Stimulated activated naive CD8-positive, alpha-beta T cell treated with anti-CD3 and anti-CD28 coated beads, Interleukin-15, Interleukin-2, amounts not matched to agents 100 ng/mL and 50 ng/mL, for 24 hours (primary cell): ENCODE data around the gene PRM3.
"Not testable (repeated sequence)": the region's sequence is repeated elsewhere in the genome, so short reads cannot be mapped to it uniquely, and the experiment has no call there.

Experiments
- H3K27ac Mint-ChIP-seq: one replicate; pipeline ENCODE4 v1.8.0; 2021; ENCODE audit warnings: mild to moderate bottlenecking, mixed read lengths
- H3K27me3 Mint-ChIP-seq: one replicate; pipeline ENCODE4 v1.8.0; 2021; ENCODE audit warnings: mixed read lengths
- H3K36me3 Mint-ChIP-seq: one replicate; pipeline ENCODE4 v1.8.0; 2021; ENCODE audit warnings: low read depth, mixed read lengths
- H3K4me1 Mint-ChIP-seq: one replicate; pipeline ENCODE4 v1.8.0; 2021; ENCODE audit warnings: low read depth, mixed read lengths
- H3K4me3 Mint-ChIP-seq: one replicate; pipeline ENCODE4 v1.8.0; 2021; ENCODE audit warnings: mild to moderate bottlenecking, mixed read lengths
- H3K9me3 Mint-ChIP-seq: one replicate; pipeline ENCODE4 v1.8.0; 2021; ENCODE audit warnings: mixed read lengths

Gene PRM3

GRCh38 chr16:11309895-11310633 is 36.6 kb upstream of the PRM3 start:
- peak overlapping the region; percentile 79 for H3K27ac Mint-ChIP-seq

GRCh38 chr16:11308493-11309283 is 35.3 kb upstream of the PRM3 start:
- no peak overlapping the region for H3K27ac Mint-ChIP-seq
- no peaks in the 10 kb centered on the region for H3K36me3 Mint-ChIP-seq
- peaks cover 54% of the 10 kb centered on the region for H3K4me1 Mint-ChIP-seq

More at GRCh38 chr16:11309895-11310633, 36.6 kb upstream of the PRM3 start:
- Mint-ChIP-seq H3K4me3 (no peak overlapping the region), H3K27me3 (no peaks in the 10 kb centered on the region), H3K9me3 (no peaks in the 10 kb centered on the region), H3K4me1 (peaks cover 58% of the 10 kb centered on the region), H3K36me3 (no peaks in the 10 kb centered on the region)

GRCh38 chr16:11307639-11308492 is 34.4 kb upstream of the PRM3 start:
- Mint-ChIP-seq H3K4me3 (no peak overlapping the region), H3K9me3 (no peaks in the 10 kb centered on the region), H3K4me1 (peaks cover 46% of the 10 kb centered on the region), H3K27ac (no peak overlapping the region), H3K27me3 (no peaks in the 10 kb centered on the region), H3K36me3 (no peaks in the 10 kb centered on the region)

More at GRCh38 chr16:11308493-11309283, 35.3 kb upstream of the PRM3 start:
- H3K27me3 Mint-ChIP-seq, result no peaks in the 10 kb centered on the region
- H3K4me3 Mint-ChIP-seq, result no peak overlapping the region
- no peaks in the 10 kb centered on the region for H3K9me3 Mint-ChIP-seq

- Mint-ChIP-seq H3K27me3 (no peaks in the 10 kb centered on the region), H3K4me1 (peaks cover 38% of the 10 kb centered on the region), H3K27ac (no peak overlapping the region), H3K36me3 (no peaks in the 10 kb centered on the region), H3K9me3 (no peaks in the 10 kb centered on the region), H3K4me3 (no peak overlapping the region)
Measured at GRCh38 chr16:11306997-11307638, 33.7 kb upstream of the PRM3 start.

GRCh38 chr16:11306381-11306780 is 33.0 kb upstream of the PRM3 start:
- peaks cover 32% of the 10 kb centered on the region for H3K4me1 Mint-ChIP-seq
- no peak overlapping the region for H3K27ac Mint-ChIP-seq
- no peak overlapping the region for H3K4me3 Mint-ChIP-seq
- H3K27me3 Mint-ChIP-seq, result no peaks in the 10 kb centered on the region
- H3K9me3 Mint-ChIP-seq, result no peaks in the 10 kb centered on the region
- no peaks in the 10 kb centered on the region for H3K36me3 Mint-ChIP-seq

GRCh38 chr16:11303405-11304138 is 30.1 kb upstream of the PRM3 start:
- no peak overlapping the region for H3K27ac Mint-ChIP-seq
- H3K4me3 Mint-ChIP-seq, result no peak overlapping the region
- H3K36me3 Mint-ChIP-seq, result no peaks in the 10 kb centered on the region
- H3K27me3 Mint-ChIP-seq, result no peaks in the 10 kb centered on the region
- H3K9me3 Mint-ChIP-seq, result no peaks in the 10 kb centered on the region
- H3K4me1 Mint-ChIP-seq, result peaks cover 18% of the 10 kb centered on the region

- Mint-ChIP-seq H3K27ac (no peak overlapping the region), H3K4me1 (peaks cover 19% of the 10 kb centered on the region)
Measured at GRCh38 chr16:11302977-11303376, 29.5 kb upstream of the PRM3 start.

GRCh38 chr16:11301645-11302501 is 28.4 kb upstream of the PRM3 start:
- Mint-ChIP-seq H3K27ac (no peak overlapping the region), H3K4me1 (peaks cover 23% of the 10 kb centered on the region), H3K27me3 (no peaks in the 10 kb centered on the region), H3K9me3 (no peaks in the 10 kb centered on the region), H3K4me3 (no peak overlapping the region), H3K36me3 (no peaks in the 10 kb centered on the region)

More at GRCh38 chr16:11302977-11303376, 29.5 kb upstream of the PRM3 start:
- Mint-ChIP-seq H3K27me3 (no peaks in the 10 kb centered on the region), H3K36me3 (no peaks in the 10 kb centered on the region), H3K9me3 (no peaks in the 10 kb centered on the region), H3K4me3 (no peak overlapping the region)

GRCh38 chr16:11300560-11300892 is 27.1 kb upstream of the PRM3 start:
- Mint-ChIP-seq H3K4me1 (peaks cover 30% of the 10 kb centered on the region), H3K36me3 (no peaks in the 10 kb centered on the region), H3K4me3 (no peak overlapping the region), H3K27ac (no peak overlapping the region), H3K27me3 (no peaks in the 10 kb centered on the region), H3K9me3 (no peaks in the 10 kb centered on the region)

- no peak overlapping the region for H3K4me3 Mint-ChIP-seq
- H3K27me3 Mint-ChIP-seq, result no peaks in the 10 kb centered on the region
- no peaks in the 10 kb centered on the region for H3K9me3 Mint-ChIP-seq
- H3K27ac Mint-ChIP-seq, result no peak overlapping the region
- H3K36me3 Mint-ChIP-seq, result no peaks in the 10 kb centered on the region
- H3K4me1 Mint-ChIP-seq, result peaks cover 33% of the 10 kb centered on the region
Measured at GRCh38 chr16:11299865-11300559, 26.6 kb upstream of the PRM3 start.

GRCh38 chr16:11298950-11299547 is 25.6 kb upstream of the PRM3 start:
- not testable (repeated sequence) for H3K27me3 Mint-ChIP-seq, H3K9me3 Mint-ChIP-seq, H3K36me3 Mint-ChIP-seq
- peaks cover 39% of the 10 kb centered on the region for H3K4me1 Mint-ChIP-seq
- H3K4me3 Mint-ChIP-seq, result peak overlapping the region; percentile 25
- peak overlapping the region; percentile 84 for H3K27ac Mint-ChIP-seq

- H3K27me3 Mint-ChIP-seq, result peaks cover 3% of the 10 kb centered on the region
- peak overlapping the region; percentile 25 for H3K4me3 Mint-ChIP-seq
- H3K9me3 Mint-ChIP-seq, result no peaks in the 10 kb centered on the region
- H3K4me1 Mint-ChIP-seq, result peaks cover 46% of the 10 kb centered on the region
- H3K36me3 Mint-ChIP-seq, result no peaks in the 10 kb centered on the region
- peak overlapping the region; percentile 84 for H3K27ac Mint-ChIP-seq
Measured at GRCh38 chr16:11298143-11298900, 24.9 kb upstream of the PRM3 start.
